ENCODE measurements around the gene DPF3.
A peak's percentile ranks its signal among the peaks of the same experiment; 100 is the strongest.

DPF3 gene

DNA sequence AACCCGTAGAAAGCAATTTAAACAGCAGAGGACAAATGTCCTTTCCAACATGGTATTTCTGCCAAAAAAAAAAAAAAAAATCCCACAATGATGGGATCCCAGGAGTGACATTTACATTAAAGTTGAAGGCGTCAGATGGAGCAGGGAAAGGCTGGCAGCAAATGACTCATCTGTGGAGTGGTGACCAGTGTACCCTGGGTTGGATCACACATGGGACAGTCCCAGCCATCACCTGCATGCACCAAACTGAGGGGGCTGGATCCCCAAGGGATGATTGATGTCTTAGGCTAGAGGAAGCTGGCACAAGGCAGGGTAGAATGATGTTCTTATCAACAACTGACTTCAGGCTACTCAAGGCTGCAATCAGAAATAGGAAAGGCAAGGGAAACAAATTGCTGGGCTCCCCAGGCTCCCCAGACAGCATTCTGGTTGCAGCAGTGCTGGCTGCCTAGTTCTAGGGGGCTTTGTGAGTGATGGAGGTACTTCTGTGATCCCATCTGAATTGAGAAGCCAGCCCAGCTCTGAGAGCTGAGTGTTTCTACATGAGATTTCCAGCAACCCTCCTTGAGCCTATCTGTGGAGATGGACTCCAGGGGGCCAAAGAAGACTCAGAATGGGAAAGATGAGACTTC lies 117.9 kb downstream of the DPF3 start:
- no peak for DNase-seq
- Histone ChIP-seq H3F3A (ENCODE audit: insufficient read depth, low read length) (no peaks in the 10 kb centered on the region), H3K9me3 (replicated peaks; ENCODE audit: insufficient read depth, low read length) (no peaks in the 10 kb centered on the region), H2AFZ (ENCODE audit: low read length) (no peak overlapping the region), H3K36me3 (replicated peaks; ENCODE audit: insufficient read depth, low read length) (no peaks in the 10 kb centered on the region), H3K79me2 (ENCODE audit: low read length) (peaks cover 86% of the 10 kb centered on the region), H3K4me2 (ENCODE audit: low read depth, low read length) (no peak overlapping the region), H3K9ac (ENCODE audit: low read length) (no peak overlapping the region), H3K9me2 (replicated peaks; ENCODE audit: insufficient read depth, low read length) (no peaks in the 10 kb centered on the region), H3K27me3 (replicated peaks; ENCODE audit: insufficient read depth, low read length) (no peaks in the 10 kb centered on the region), H3K4me1 (ENCODE audit: low read length) (0 out of 2 replicates have a peak, but pooled peaks cover 4% of the 10 kb centered on the region), H4K20me1 (ENCODE audit: insufficient read depth, low read length) (no peaks in the 10 kb centered on the region), H3K27ac (ENCODE audit: low read length) (0 out of 2 replicates have a peak overlapping the region, but pooled peaks have one; percentile 6), H3K4me3 (ENCODE audit: low read length) (no peak overlapping the region)
- no peak for TF ChIP-seq EZH2 (optimal IDR thresholded peaks at IDR 0.05; ENCODE audit: low read depth, low read length)

GRCh38 chr14:72774894-72775620 lies 118.8 kb downstream of the DPF3 start:
- H3K9ac ChIP-seq (ENCODE audit: low read length) = no peak overlapping the region
- DNase-seq = no peak
- no peaks in the 10 kb centered on the region for H3K9me3 ChIP-seq (replicated peaks; ENCODE audit: insufficient read depth, low read length)
- no peaks in the 10 kb centered on the region for H3F3A ChIP-seq (ENCODE audit: insufficient read depth, low read length)
- TF ChIP-seq, protein P1, sequence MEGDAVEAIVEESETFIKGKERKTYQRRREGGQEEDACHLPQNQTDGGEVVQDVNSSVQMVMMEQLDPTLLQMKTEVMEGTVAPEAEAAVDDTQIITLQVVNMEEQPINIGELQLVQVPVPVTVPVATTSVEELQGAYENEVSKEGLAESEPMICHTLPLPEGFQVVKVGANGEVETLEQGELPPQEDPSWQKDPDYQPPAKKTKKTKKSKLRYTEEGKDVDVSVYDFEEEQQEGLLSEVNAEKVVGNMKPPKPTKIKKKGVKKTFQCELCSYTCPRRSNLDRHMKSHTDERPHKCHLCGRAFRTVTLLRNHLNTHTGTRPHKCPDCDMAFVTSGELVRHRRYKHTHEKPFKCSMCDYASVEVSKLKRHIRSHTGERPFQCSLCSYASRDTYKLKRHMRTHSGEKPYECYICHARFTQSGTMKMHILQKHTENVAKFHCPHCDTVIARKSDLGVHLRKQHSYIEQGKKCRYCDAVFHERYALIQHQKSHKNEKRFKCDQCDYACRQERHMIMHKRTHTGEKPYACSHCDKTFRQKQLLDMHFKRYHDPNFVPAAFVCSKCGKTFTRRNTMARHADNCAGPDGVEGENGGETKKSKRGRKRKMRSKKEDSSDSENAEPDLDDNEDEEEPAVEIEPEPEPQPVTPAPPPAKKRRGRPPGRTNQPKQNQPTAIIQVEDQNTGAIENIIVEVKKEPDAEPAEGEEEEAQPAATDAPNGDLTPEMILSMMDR (IDR thresholded peaks at IDR 0.05; ENCODE audit: low read length) = no peak
- TF ChIP-seq EZH2 (optimal IDR thresholded peaks at IDR 0.05; ENCODE audit: low read depth, low read length) (no peak), EZH2phosphoT487 (IDR thresholded peaks at IDR 0.05; ENCODE audit: low read length) (no peak)
- H3K4me1 ChIP-seq (ENCODE audit: low read length) = 0 out of 2 replicates have a peak, but pooled peaks cover 4% of the 10 kb centered on the region
- no peaks in the 10 kb centered on the region for H4K20me1 ChIP-seq (ENCODE audit: insufficient read depth, low read length)
- H3K4me3 ChIP-seq (ENCODE audit: low read length) = no peak overlapping the region
- H3K27ac ChIP-seq (ENCODE audit: low read length) = no peak overlapping the region
- H2AFZ ChIP-seq (ENCODE audit: low read length) = no peak overlapping the region
- no peak overlapping the region for H3K4me2 ChIP-seq (ENCODE audit: low read depth, low read length)
- H3K27me3 ChIP-seq (replicated peaks; ENCODE audit: insufficient read depth, low read length) = no peaks in the 10 kb centered on the region
- H3K79me2 ChIP-seq (ENCODE audit: low read length) = peaks cover 79% of the 10 kb centered on the region
- H3K9me2 ChIP-seq (replicated peaks; ENCODE audit: insufficient read depth, low read length) = no peaks in the 10 kb centered on the region
- no peaks in the 10 kb centered on the region for H3K36me3 ChIP-seq (replicated peaks; ENCODE audit: insufficient read depth, low read length)

DNA sequence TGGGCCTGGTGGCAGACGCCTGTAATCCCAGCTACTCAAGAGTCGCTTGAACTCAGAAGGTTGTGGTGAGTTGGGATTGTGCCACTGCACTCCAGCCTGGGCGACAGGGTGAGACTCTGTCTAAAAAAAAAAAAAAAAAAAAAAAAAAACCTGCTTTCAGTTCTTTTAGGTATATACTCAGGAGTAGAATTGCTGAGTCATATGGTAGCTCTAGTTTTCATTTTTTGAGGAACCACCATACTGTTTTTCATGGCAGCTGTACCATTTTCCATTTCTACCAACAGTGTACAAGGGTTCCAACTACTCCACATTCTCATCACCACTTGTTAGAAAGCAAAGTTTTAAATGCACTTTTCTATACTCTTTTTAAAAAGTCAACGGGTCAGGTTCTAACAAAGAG lies 119.8 kb downstream of the DPF3 start:
- Histone ChIP-seq H3K4me3 (ENCODE audit: low read length) (no peak overlapping the region), H3F3A (ENCODE audit: insufficient read depth, low read length) (no peaks in the 10 kb centered on the region), H2AFZ (ENCODE audit: low read length) (no peak overlapping the region), H3K9me3 (replicated peaks; ENCODE audit: insufficient read depth, low read length) (no peaks in the 10 kb centered on the region), H3K9me2 (replicated peaks; ENCODE audit: insufficient read depth, low read length) (no peaks in the 10 kb centered on the region), H3K27ac (ENCODE audit: low read length) (no peak overlapping the region), H3K4me2 (ENCODE audit: low read depth, low read length) (no peak overlapping the region), H3K4me1 (ENCODE audit: low read length) (0 out of 2 replicates have a peak, but pooled peaks cover 4% of the 10 kb centered on the region), H3K9ac (ENCODE audit: low read length) (no peak overlapping the region), H3K36me3 (replicated peaks; ENCODE audit: insufficient read depth, low read length) (no peaks in the 10 kb centered on the region), H3K27me3 (replicated peaks; ENCODE audit: insufficient read depth, low read length) (no peaks in the 10 kb centered on the region), H3K79me2 (ENCODE audit: low read length) (peaks cover 70% of the 10 kb centered on the region), H4K20me1 (ENCODE audit: insufficient read depth, low read length) (no peaks in the 10 kb centered on the region)
- no peak for DNase-seq
- TF ChIP-seq, protein P1 (IDR thresholded peaks at IDR 0.05; ENCODE audit: low read length) = no peak
- TF ChIP-seq EZH2phosphoT487 (IDR thresholded peaks at IDR 0.05; ENCODE audit: low read length) = no peak
- no peak for TF ChIP-seq EZH2 (optimal IDR thresholded peaks at IDR 0.05; ENCODE audit: low read depth, low read length)
